Cardiac ventricle fibroblast (primary cell): ENCODE data around the gene RNF11. TPM values are rescaled to one million over a fixed set of nuclear protein-coding genes. Genes with fewer than 3 reads are reported as not detected.

Source experiments
- total RNA-seq: library from RNA; depleted of rRNA; stranded (reverse); fragments of >200 nt; gene quantifications from 2 replicates; pipeline ENCODE4 v1.2.3, GENCODE V29; 2015

RNF11 gene
- 98.6 and 99.5 TPM in 2 replicates for total RNA-seq

GRCh38 chr1:51235673-51236530, at the start of gene RNF11:
RNF11 (plus strand) TSS chr1:51236273; CDS start chr1:51236757, 484 bp downstream.

Other genes starting within 250 kb of the RNF11 start
- not detected in 2 replicates for gene C1orf185, start 134.0 kb upstream of the RNF11 start, total RNA-seq
- gene TTC39A, start 94.3 kb downstream of the RNF11 start, total RNA-seq = not detected in 2 replicates